Caco-2 (cell line): ENCODE results near the gene ATG4B. TPM values are rescaled to one million over a fixed set of nuclear protein-coding genes. Genes with fewer than 3 reads are reported as not detected.

ENCODE experiments used
- BruUV-seq: library from RNA; stranded (reverse); fragments of 400-500 nt; replicated peaks from 2 replicates; lab custom pipeline; 2021; lab: Mats Ljungman, UMichigan
- CTCF ChIA-PET: fragments of 300-600 bp; sonication (Branson Sonifier 250); formaldehyde crosslinking; loops from one replicate; lab custom pipeline; 2022; ENCODE audit warnings: antibody characterized with exemption; lab: Charles Lee
- POLR2A ChIA-PET: fragments of 300-600 bp; sonication (Branson Sonifier 250); formaldehyde crosslinking; loops from one replicate; lab custom pipeline; 2022; ENCODE audit warnings: antibody characterized with exemption; lab: Charles Lee
- DNase-seq, 2 experiments: peaks; one replicate each; pipeline versions ENCODE4 v3.0.0 to v3.0.0-alpha.2; 2020 to 2022
- H3K27me3 ChIP-seq: replicated peaks from 2 replicates; pipeline ENCODE4 v1.6.0; 2011; ENCODE audit warnings: low read length; ENCODE audit not compliant: control insufficient read depth, insufficient read depth
- H3K36me3 ChIP-seq: 2 replicates; pipeline ENCODE4 v1.5.1; 2011; ENCODE audit warnings: low read length; ENCODE audit not compliant: control insufficient read depth, insufficient read depth
- H3K4me1 ChIP-seq: fragments of 250-450 bp; sonication (Bioruptor Pico); 2 replicates; pipeline ENCODE4 v1.5.1; 2020; ENCODE audit warnings: mild to moderate bottlenecking
- H3K4me3 ChIP-seq: 2 replicates; pipeline ENCODE4 v1.5.1; 2011; ENCODE audit warnings: low read depth, mild to moderate bottlenecking, control low read depth, low read length
- H3K9me3 ChIP-seq: fragments of 250-450 bp; sonication (Bioruptor Pico); 2 replicates; pipeline ENCODE4 v1.5.1; 2020; ENCODE audit warnings: mild to moderate bottlenecking, moderate library complexity
- H3K27ac Mint-ChIP-seq: one replicate; pipeline ENCODE4 v1.8.0; 2022; ENCODE audit warnings: mixed read lengths; ENCODE audit not compliant: unreplicated experiment
- H3K27me3 Mint-ChIP-seq: one replicate; pipeline ENCODE4 v1.8.0; 2022; ENCODE audit warnings: mixed read lengths; ENCODE audit not compliant: insufficient read depth, unreplicated experiment
- H3K36me3 Mint-ChIP-seq: one replicate; pipeline ENCODE4 v1.8.0; 2022; ENCODE audit warnings: mild to moderate bottlenecking, mixed read lengths; ENCODE audit not compliant: insufficient read depth, unreplicated experiment
- H3K4me1 Mint-ChIP-seq: one replicate; pipeline ENCODE4 v1.8.0; 2022; ENCODE audit warnings: low read depth, mixed read lengths; ENCODE audit not compliant: unreplicated experiment
- H3K4me3 Mint-ChIP-seq: one replicate; pipeline ENCODE4 v1.8.0; 2022; ENCODE audit warnings: mild to moderate bottlenecking, moderate library complexity, mixed read lengths; ENCODE audit not compliant: unreplicated experiment
- H3K9me3 Mint-ChIP-seq: one replicate; pipeline ENCODE4 v1.8.0; 2022; ENCODE audit warnings: mixed read lengths; ENCODE audit not compliant: unreplicated experiment
- intact Hi-C: fragments of 100-400 bp; cut with micrococcal nuclease; formaldehyde crosslinking; loops from one replicate; pipeline ENCODE4 v1.10.0; 2022; ENCODE audit not compliant: unreplicated experiment
- total RNA-seq: library from RNA; stranded (reverse); gene quantifications from 2 replicates; pipeline ENCODE4 v1.2.3, GENCODE V29; 2022
- TF ChIP-seq, protein P1 (sequence below), 2 experiments: fragments of 200-600 bp in 1 of 2; IDR thresholded peaks; 1 replicate in 1 of 2; 2 replicates in 1 of 2; pipeline versions ENCODE4 v1.5.1 to v1.8.0; 2011 to 2022; ENCODE audit warnings: antibody characterized with exemption in 1 of 2, control low read depth in 1 of 2, inconsistent platforms in 1 of 2, low read depth in 1 of 2, low read length in 1 of 2, mild to moderate bottlenecking in 1 of 2, moderate library complexity in 1 of 2; ENCODE audit not compliant: insufficient read depth in 1 of 2, severe bottlenecking in 1 of 2, unreplicated experiment in 1 of 2

ATG4B gene
- total RNA-seq, 1 experiment from 2014 or later = 94.5 TPM

DNA sequence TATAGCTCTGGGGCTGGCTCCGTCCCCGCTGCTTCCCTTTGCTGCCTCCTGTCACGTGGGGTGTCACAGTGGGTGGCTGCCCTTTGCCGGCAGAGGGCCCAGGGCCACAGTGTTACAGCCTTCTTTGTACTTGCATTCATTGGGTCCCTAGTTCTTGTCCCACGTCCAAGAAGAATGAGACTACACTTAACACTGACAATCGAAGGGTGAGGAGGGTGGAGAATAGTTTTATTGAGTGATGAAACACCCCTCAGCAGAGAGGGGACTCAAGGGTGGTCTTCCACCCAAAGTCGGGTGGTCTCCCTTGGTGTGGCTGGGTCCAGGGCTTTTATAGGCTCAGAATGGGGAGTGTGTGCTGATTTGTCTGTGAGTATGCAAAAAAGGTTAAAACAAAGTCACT is 1.9 kb downstream of the ATG4B start:
- H3K36me3 Mint-ChIP-seq = peaks cover 33% of the 10 kb centered on the region
- H3K27ac Mint-ChIP-seq = no peak overlapping the region
- H3K4me1 Mint-ChIP-seq = peaks cover 9% of the 10 kb centered on the region
- Histone ChIP-seq H3K4me3 (no peak overlapping the region), H3K9me3 (no peaks in the 10 kb centered on the region; the same call in 1 of the 2 replicates), H3K36me3 (peaks cover 4% of the 10 kb centered on the region), H3K4me1 (no peaks in the 10 kb centered on the region), H3K27me3 (no peaks in the 10 kb centered on the region)
- TF ChIP-seq, protein P1, sequence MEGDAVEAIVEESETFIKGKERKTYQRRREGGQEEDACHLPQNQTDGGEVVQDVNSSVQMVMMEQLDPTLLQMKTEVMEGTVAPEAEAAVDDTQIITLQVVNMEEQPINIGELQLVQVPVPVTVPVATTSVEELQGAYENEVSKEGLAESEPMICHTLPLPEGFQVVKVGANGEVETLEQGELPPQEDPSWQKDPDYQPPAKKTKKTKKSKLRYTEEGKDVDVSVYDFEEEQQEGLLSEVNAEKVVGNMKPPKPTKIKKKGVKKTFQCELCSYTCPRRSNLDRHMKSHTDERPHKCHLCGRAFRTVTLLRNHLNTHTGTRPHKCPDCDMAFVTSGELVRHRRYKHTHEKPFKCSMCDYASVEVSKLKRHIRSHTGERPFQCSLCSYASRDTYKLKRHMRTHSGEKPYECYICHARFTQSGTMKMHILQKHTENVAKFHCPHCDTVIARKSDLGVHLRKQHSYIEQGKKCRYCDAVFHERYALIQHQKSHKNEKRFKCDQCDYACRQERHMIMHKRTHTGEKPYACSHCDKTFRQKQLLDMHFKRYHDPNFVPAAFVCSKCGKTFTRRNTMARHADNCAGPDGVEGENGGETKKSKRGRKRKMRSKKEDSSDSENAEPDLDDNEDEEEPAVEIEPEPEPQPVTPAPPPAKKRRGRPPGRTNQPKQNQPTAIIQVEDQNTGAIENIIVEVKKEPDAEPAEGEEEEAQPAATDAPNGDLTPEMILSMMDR (IDR thresholded peaks at IDR 0.05; ENCODE audit: insufficient read depth in 1 of 2, low read depth in 1 of 2, low read length in 1 of 2, severe bottlenecking in 1 of 2, unreplicated experiment in 1 of 2) = no peak
- no TSS peak for BruUV-seq
- intact Hi-C loops = no loop called here
- no peaks in the 10 kb centered on the region for H3K9me3 Mint-ChIP-seq
- POLR2A ChIA-PET = no interaction called here
- CTCF ChIA-PET = no interaction called here
- H3K27me3 Mint-ChIP-seq = no peaks in the 10 kb centered on the region
- no peak overlapping the region for H3K4me3 Mint-ChIP-seq
- DNase-seq = no peak

DNA sequence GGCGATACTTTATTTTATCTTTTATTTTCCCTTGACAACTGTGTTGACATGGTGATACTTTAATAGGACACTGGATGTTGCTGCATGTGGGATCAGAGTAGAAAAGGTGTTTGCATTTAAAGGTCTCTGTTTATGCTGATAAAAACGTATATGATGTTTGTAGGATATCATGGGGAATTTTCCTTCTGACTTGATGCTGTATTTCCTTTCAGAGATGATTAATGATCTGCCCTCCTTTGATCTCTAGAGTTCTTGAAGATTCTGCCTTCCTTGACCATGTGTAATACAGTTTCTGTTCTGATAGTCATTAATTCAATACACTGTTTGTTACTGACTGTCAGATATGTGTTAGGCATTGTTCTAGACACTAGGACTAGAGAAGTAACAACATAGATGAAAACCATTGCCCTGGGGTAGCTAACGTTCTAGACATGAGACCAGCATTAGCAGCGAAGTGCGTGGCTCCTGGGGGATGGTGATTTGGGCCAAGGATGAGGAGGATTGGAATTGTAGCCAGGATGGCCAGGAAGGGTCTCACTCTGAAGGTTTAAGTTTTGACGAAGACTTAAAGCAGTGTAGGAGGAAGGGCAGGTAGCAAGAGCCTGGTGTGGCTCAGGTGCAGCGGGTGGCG is 2.8 kb downstream of the ATG4B start:
- BruUV-seq = no TSS peak
- TF ChIP-seq, protein P1 (IDR thresholded peaks at IDR 0.05; ENCODE audit: insufficient read depth in 1 of 2, low read depth in 1 of 2, low read length in 1 of 2, severe bottlenecking in 1 of 2, unreplicated experiment in 1 of 2) = no peak
- H3K9me3 Mint-ChIP-seq = no peaks in the 10 kb centered on the region
- no peak for DNase-seq
- POLR2A ChIA-PET = no interaction called here
- H3K27me3 Mint-ChIP-seq = no peaks in the 10 kb centered on the region
- Histone ChIP-seq H3K9me3 (no peaks in the 10 kb centered on the region; the same call in 1 of the 2 replicates), H3K27me3 (no peaks in the 10 kb centered on the region), H3K4me1 (no peaks in the 10 kb centered on the region), H3K4me3 (no peak overlapping the region), H3K36me3 (peaks cover 4% of the 10 kb centered on the region)
- no peak overlapping the region for H3K4me3 Mint-ChIP-seq
- intact Hi-C loops = no loop called here
- peaks cover 9% of the 10 kb centered on the region for H3K4me1 Mint-ChIP-seq
- CTCF ChIA-PET = no interaction called here
- no peak overlapping the region for H3K27ac Mint-ChIP-seq
- peaks cover 36% of the 10 kb centered on the region for H3K36me3 Mint-ChIP-seq

DNA sequence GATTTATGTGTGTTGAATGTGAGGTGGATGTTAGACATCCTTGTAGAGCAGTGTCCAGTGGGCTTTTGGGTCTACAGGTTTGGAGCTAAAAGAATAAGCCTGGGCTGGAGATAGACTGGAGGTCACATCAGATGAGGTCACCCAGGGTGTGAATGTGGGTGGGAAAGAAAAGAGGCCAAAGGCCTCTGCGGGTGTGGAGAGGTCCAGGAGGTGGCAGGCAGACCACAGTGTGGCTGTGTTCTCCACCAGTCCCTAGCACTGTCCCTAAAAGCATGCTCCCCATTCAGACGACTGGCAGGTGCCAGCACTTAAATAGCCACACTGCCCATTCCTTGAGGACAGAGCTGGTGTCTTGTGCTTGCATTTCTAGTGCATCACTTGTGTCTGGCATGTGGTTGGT is 4.1 kb downstream of the ATG4B start:
- no TSS peak for BruUV-seq
- TF ChIP-seq, protein P1 (IDR thresholded peaks at IDR 0.05; ENCODE audit: insufficient read depth in 1 of 2, low read depth in 1 of 2, low read length in 1 of 2, severe bottlenecking in 1 of 2, unreplicated experiment in 1 of 2) = no peak
- Histone ChIP-seq H3K27me3 (no peaks in the 10 kb centered on the region), H3K4me1 (no peaks in the 10 kb centered on the region), H3K4me3 (no peak overlapping the region), H3K36me3 (peaks cover 4% of the 10 kb centered on the region), H3K9me3 (no peaks in the 10 kb centered on the region; the same call in 1 of the 2 replicates)
- intact Hi-C loops = no loop called here
- DNase-seq = no peak
- ChIA-PET CTCF (no interaction called here), POLR2A (no interaction called here)
- Mint-ChIP-seq H3K36me3 (peaks cover 41% of the 10 kb centered on the region), H3K9me3 (no peaks in the 10 kb centered on the region), H3K27me3 (no peaks in the 10 kb centered on the region), H3K4me1 (peaks cover 9% of the 10 kb centered on the region), H3K27ac (no peak overlapping the region), H3K4me3 (no peak overlapping the region)
